HepG2 (cell line): ENCODE data around the gene GPR15. TPM values are rescaled to one million over a fixed set of nuclear protein-coding genes. Genes with fewer than 3 reads are reported as not detected.

Source experiments
- CHD2 ChIP-seq: IDR thresholded peaks from 2 replicates; pipeline ENCODE4 v1.6.1; 2011; ENCODE audit warnings: low read depth, low read length, improper control_type of control experiment
- GTF3A ChIP-seq: sonication (generic); formaldehyde crosslinking; conservative IDR thresholded peaks from 2 replicates; pipeline ENCODE4 v1.4.0; 2020; ENCODE audit warnings: mild to moderate bottlenecking, missing genetic modification reagents
- HMGA1 ChIP-seq: sonication (generic); formaldehyde crosslinking; conservative IDR thresholded peaks from 2 replicates; pipeline ENCODE4 v1.4.0; 2020; ENCODE audit warnings: missing genetic modification reagents
- SALL1 ChIP-seq: sonication (generic); formaldehyde crosslinking; IDR thresholded peaks from 2 replicates; pipeline ENCODE4 v1.8.0; 2022; ENCODE audit warnings: mild to moderate bottlenecking, missing genetic modification reagents
- SMAD9 ChIP-seq: sonication (generic); formaldehyde crosslinking; IDR thresholded peaks from 2 replicates; pipeline ENCODE4 v1.5.1; 2020; ENCODE audit warnings: mild to moderate bottlenecking, missing genetic modification reagents
- ZFAT ChIP-seq: sonication (generic); formaldehyde crosslinking; conservative IDR thresholded peaks from 2 replicates; pipeline ENCODE4 v1.8.1; 2023; ENCODE audit warnings: missing genetic modification reagents, inconsistent platforms
- ZFY ChIP-seq: sonication (generic); formaldehyde crosslinking; IDR thresholded peaks from 2 replicates; pipeline ENCODE4 v1.4.0; 2020; ENCODE audit warnings: missing genetic modification reagents
- ZNF225 ChIP-seq: sonication (generic); formaldehyde crosslinking; IDR thresholded peaks from 2 replicates; pipeline ENCODE4 v1.4.0; 2020; ENCODE audit warnings: mild to moderate bottlenecking, missing genetic modification reagents
- ZSCAN31 ChIP-seq: sonication (generic); formaldehyde crosslinking; IDR thresholded peaks from 2 replicates; pipeline ENCODE4 v1.5.0; 2020; ENCODE audit warnings: low read depth, mild to moderate bottlenecking, missing genetic modification reagents
- polyA plus RNA-seq, 8 experiments: library from polyadenylated mRNA; depleted of rRNA in 3 of 8; stranded (reverse) in 7 of 8; unstranded in 1 of 8; fragments of >200 nt; fragmentation: Illumina TruSeq in 4 of 8; extraction: Trizol in 4 of 8; gene quantifications; 2 replicates each; pipeline versions ENCODE4 v1.2.1 to v1.2.3, GENCODE V29; 2011 to 2016; ENCODE audit warnings: low read depth in 4 of 8, missing spikeins in 1 of 8, mixed read lengths in 1 of 8; ENCODE audit not compliant: insufficient read depth in 1 of 8
- total RNA-seq, 5 experiments: library from RNA; depleted of rRNA; stranded (reverse); fragments of >200 nt; fragmentation: Illumina TruSeq; extraction: Trizol; gene quantifications; 2 replicates each; pipeline ENCODE4 v1.2.3, GENCODE V29; 2016; ENCODE audit warnings: low read depth in 1 of 5
- TF ChIP-seq, protein P1 (sequence below): sonication (generic); formaldehyde crosslinking; IDR thresholded peaks from 2 replicates; pipeline ENCODE4 v1.9.0; 2022; ENCODE audit warnings: missing genetic modification reagents, mild to moderate bottlenecking, borderline replicate concordance
- TF ChIP-seq, protein P2 (sequence below): sonication (generic); formaldehyde crosslinking; conservative IDR thresholded peaks from 2 replicates; pipeline ENCODE4 v1.8.0; 2022; ENCODE audit warnings: mild to moderate bottlenecking, moderate library complexity, missing genetic modification reagents
- TF ChIP-seq, protein P3 (sequence below): sonication (generic); formaldehyde crosslinking; IDR thresholded peaks from 2 replicates; pipeline ENCODE4 v1.4.0; 2020; ENCODE audit warnings: mild to moderate bottlenecking, missing genetic modification reagents
- TF ChIP-seq, protein P4 (sequence below): IDR thresholded peaks from 2 replicates; pipeline ENCODE4 v1.6.1; 2018; ENCODE audit warnings: missing genetic modification reagents
- TF ChIP-seq, protein P5 (sequence below): sonication (generic); formaldehyde crosslinking; IDR thresholded peaks from 2 replicates; pipeline ENCODE4 v1.5.0; 2020; ENCODE audit warnings: missing genetic modification reagents
- TF ChIP-seq, protein P6 (sequence below): sonication (generic); formaldehyde crosslinking; IDR thresholded peaks from 2 replicates; pipeline ENCODE4 v1.4.0; 2020; ENCODE audit warnings: mild to moderate bottlenecking, missing genetic modification reagents, borderline replicate concordance
- TF ChIP-seq, protein P7 (sequence below): sonication (generic); formaldehyde crosslinking; IDR thresholded peaks from 2 replicates; pipeline ENCODE4 v1.4.0; 2020; ENCODE audit warnings: missing genetic modification reagents

The GPR15 gene
- total and polyA plus RNA-seq, 2 of the 13 experiments (the other 11 are each of a cell fraction or from before 2014, with no cell fraction given), result not detected

DNA sequence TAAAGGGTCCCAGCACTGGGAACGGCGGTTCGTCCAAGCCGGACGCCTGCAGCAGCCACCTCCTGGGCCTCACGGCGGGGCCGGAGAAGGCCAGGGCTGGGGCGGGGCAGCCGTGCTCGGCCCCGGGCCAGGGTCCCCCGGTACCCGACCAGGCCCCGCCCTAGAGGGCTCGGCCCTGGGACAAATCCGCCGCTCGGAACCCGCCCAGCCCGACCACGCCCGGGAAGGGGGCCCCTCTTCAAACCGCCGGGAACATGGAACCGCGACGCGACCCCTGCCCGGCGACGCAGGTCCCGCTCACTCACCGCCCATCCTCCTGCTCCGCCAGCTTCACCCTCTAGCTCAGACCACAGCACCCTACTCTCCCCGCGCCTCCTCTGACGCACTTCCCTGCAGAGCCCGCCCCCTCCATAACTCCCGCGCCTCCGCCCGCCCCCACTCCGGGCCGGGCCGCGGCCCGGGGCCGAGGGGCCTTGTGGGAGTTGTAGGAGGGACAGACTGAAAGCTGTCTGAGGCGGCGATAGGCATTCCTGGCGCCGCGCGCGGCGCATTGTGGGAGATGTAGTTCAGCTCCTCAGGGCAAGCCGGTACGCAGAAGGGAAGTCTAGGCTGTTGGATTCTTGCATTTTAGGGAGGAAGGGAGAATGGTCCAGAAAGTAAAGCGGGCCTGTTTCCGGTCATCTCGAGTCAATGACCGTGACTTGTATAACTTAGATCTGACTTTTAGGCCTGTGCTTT, 9.1 kb upstream of the GPR15 start, which contains the start of gene CLDND1 (continued):
- TF ChIP-seq, protein P1, sequence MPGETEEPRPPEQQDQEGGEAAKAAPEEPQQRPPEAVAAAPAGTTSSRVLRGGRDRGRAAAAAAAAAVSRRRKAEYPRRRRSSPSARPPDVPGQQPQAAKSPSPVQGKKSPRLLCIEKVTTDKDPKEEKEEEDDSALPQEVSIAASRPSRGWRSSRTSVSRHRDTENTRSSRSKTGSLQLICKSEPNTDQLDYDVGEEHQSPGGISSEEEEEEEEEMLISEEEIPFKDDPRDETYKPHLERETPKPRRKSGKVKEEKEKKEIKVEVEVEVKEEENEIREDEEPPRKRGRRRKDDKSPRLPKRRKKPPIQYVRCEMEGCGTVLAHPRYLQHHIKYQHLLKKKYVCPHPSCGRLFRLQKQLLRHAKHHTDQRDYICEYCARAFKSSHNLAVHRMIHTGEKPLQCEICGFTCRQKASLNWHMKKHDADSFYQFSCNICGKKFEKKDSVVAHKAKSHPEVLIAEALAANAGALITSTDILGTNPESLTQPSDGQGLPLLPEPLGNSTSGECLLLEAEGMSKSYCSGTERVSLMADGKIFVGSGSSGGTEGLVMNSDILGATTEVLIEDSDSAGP (CRISPR knock-in tag), result peak; percentile 96
- TF ChIP-seq ZNF225 (no peak), GTF3A (CRISPR knock-in tag) (no peak), ZFY (CRISPR knock-in tag) (peak; percentile 97), SALL1 (CRISPR knock-in tag) (peak; percentile 64), SMAD9 (CRISPR knock-in tag) (no peak), ZSCAN31 (CRISPR knock-in tag) (no peak), HMGA1 (CRISPR knock-in tag) (no peak), ZFAT (no peak), CHD2 (0 out of 2 replicates have a peak, but pooled peaks have one; percentile 52)
- TF ChIP-seq, protein P2, sequence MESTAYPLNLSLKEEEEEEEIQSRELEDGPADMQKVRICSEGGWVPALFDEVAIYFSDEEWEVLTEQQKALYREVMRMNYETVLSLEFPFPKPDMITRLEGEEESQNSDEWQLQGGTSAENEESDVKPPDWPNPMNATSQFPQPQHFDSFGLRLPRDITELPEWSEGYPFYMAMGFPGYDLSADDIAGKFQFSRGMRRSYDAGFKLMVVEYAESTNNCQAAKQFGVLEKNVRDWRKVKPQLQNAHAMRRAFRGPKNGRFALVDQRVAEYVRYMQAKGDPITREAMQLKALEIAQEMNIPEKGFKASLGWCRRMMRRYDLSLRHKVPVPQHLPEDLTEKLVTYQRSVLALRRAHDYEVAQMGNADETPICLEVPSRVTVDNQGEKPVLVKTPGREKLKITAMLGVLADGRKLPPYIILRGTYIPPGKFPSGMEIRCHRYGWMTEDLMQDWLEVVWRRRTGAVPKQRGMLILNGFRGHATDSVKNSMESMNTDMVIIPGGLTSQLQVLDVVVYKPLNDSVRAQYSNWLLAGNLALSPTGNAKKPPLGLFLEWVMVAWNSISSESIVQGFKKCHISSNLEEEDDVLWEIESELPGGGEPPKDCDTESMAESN (CRISPR knock-in tag), result no peak
- TF ChIP-seq, protein P3, sequence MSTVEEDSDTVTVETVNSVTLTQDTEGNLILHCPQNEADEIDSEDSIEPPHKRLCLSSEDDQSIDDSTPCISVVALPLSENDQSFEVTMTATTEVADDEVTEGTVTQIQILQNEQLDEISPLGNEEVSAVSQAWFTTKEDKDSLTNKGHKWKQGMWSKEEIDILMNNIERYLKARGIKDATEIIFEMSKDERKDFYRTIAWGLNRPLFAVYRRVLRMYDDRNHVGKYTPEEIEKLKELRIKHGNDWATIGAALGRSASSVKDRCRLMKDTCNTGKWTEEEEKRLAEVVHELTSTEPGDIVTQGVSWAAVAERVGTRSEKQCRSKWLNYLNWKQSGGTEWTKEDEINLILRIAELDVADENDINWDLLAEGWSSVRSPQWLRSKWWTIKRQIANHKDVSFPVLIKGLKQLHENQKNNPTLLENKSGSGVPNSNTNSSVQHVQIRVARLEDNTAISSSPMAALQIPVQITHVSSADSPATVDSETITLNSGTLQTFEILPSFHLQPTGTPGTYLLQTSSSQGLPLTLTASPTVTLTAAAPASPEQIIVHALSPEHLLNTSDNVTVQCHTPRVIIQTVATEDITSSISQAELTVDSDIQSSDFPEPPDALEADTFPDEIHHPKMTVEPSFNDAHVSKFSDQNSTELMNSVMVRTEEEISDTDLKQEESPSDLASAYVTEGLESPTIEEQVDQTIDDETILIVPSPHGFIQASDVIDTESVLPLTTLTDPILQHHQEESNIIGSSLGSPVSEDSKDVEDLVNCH (CRISPR knock-in tag), result no peak
- TF ChIP-seq, protein P4, sequence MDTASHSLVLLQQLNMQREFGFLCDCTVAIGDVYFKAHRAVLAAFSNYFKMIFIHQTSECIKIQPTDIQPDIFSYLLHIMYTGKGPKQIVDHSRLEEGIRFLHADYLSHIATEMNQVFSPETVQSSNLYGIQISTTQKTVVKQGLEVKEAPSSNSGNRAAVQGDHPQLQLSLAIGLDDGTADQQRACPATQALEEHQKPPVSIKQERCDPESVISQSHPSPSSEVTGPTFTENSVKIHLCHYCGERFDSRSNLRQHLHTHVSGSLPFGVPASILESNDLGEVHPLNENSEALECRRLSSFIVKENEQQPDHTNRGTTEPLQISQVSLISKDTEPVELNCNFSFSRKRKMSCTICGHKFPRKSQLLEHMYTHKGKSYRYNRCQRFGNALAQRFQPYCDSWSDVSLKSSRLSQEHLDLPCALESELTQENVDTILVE (CRISPR knock-in tag), result peak; percentile 87
- TF ChIP-seq, protein P5, sequence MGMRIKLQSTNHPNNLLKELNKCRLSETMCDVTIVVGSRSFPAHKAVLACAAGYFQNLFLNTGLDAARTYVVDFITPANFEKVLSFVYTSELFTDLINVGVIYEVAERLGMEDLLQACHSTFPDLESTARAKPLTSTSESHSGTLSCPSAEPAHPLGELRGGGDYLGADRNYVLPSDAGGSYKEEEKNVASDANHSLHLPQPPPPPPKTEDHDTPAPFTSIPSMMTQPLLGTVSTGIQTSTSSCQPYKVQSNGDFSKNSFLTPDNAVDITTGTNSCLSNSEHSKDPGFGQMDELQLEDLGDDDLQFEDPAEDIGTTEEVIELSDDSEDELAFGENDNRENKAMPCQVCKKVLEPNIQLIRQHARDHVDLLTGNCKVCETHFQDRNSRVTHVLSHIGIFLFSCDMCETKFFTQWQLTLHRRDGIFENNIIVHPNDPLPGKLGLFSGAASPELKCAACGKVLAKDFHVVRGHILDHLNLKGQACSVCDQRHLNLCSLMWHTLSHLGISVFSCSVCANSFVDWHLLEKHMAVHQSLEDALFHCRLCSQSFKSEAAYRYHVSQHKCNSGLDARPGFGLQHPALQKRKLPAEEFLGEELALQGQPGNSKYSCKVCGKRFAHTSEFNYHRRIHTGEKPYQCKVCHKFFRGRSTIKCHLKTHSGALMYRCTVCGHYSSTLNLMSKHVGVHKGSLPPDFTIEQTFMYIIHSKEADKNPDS (CRISPR knock-in tag), result no peak
- TF ChIP-seq, protein P6, sequence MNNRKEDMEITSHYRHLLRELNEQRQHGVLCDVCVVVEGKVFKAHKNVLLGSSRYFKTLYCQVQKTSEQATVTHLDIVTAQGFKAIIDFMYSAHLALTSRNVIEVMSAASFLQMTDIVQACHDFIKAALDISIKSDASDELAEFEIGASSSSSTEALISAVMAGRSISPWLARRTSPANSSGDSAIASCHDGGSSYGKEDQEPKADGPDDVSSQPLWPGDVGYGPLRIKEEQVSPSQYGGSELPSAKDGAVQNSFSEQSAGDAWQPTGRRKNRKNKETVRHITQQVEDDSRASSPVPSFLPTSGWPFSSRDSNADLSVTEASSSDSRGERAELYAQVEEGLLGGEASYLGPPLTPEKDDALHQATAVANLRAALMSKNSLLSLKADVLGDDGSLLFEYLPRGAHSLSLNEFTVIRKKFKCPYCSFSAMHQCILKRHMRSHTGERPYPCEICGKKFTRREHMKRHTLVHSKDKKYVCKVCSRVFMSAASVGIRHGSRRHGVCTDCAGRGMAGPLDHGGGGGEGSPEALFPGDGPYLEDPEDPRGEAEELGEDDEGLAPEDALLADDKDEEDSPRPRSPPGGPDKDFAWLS (CRISPR knock-in tag), result no peak
- TF ChIP-seq, protein P7, sequence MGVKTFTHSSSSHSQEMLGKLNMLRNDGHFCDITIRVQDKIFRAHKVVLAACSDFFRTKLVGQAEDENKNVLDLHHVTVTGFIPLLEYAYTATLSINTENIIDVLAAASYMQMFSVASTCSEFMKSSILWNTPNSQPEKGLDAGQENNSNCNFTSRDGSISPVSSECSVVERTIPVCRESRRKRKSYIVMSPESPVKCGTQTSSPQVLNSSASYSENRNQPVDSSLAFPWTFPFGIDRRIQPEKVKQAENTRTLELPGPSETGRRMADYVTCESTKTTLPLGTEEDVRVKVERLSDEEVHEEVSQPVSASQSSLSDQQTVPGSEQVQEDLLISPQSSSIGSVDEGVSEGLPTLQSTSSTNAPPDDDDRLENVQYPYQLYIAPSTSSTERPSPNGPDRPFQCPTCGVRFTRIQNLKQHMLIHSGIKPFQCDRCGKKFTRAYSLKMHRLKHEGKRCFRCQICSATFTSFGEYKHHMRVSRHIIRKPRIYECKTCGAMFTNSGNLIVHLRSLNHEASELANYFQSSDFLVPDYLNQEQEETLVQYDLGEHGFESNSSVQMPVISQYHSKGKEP (CRISPR knock-in tag), result no peak
